Bronchial epithelial cell (primary cell): ENCODE data around the gene CEP63. TPM values are rescaled to one million over a fixed set of nuclear protein-coding genes. Genes with fewer than 3 reads are reported as not detected.
A peak's percentile ranks its signal among the peaks of the same experiment; 100 is the strongest.

ENCODE experiments used
- DNase-seq: peaks from one replicate; pipeline ENCODE4 v3.0.0-alpha.2; 2010; ENCODE audit warnings: low read depth
- FAIRE-seq: peaks from 2 replicates; lab custom pipeline; 2011; peaks lifted over from hg19 to GRCh38; lab: Jason Lieb, UNC
- H3K27me3 ChIP-seq: 2 replicates; pipeline ENCODE4 v1.5.1; 2011; ENCODE audit warnings: low read length; ENCODE audit not compliant: control insufficient read depth, insufficient read depth
- H3K36me3 ChIP-seq: 2 replicates; pipeline ENCODE4 v1.5.1; 2011; ENCODE audit warnings: low read length; ENCODE audit not compliant: control insufficient read depth, insufficient read depth
- H3K4me3 ChIP-seq: 2 replicates; pipeline ENCODE4 v1.5.1; 2011; ENCODE audit warnings: mild to moderate bottlenecking, low read depth, low read length, control low read depth
- total RNA-seq: library from RNA; depleted of rRNA; stranded (reverse); fragments of >200 nt; gene quantifications from 2 replicates; pipeline ENCODE4 v1.2.1, GENCODE V29; 2014
- TF ChIP-seq, protein P1 (sequence below): IDR thresholded peaks from 2 replicates; pipeline ENCODE4 v1.5.1; 2011; ENCODE audit warnings: mild to moderate bottlenecking, moderate library complexity, low read length, control low read depth, inconsistent platforms; ENCODE audit not compliant: insufficient read depth, severe bottlenecking

CEP63 gene
- total RNA-seq, 1 donor from 2014 or later: 10.3 TPM

DNA sequence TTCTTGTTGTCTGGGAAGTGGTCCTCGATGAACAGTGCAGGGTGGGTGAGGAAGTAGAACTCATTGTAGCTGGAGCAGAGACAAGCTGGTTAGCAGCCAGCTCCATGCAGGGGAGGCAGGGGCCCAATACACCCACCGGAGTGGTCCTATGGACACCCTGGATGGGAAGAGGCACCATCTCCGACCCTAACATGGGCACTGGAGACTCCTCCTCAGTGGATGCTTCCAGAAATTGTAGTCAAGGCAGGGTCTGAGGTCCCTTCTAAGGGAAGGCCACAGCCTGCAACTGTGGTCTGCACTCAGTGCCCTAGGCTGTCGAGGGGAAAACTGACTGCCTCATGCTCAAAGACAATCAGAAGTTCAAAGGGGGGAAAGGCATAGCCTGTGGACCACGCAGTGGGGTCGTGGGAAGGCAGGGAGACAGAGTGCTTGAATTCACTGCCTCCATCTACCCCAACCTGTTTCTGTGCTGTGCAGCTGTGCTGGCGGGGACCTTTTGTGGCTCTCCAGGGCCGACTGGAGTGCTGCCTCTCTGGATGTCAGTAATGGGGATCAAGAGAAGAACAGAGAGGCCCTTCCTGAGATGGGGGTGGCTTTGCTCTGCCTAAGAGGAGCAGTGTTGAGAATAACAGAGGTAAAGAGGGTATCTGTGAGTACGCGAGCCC is 123.0 kb downstream of the CEP63 start:
- H3K27me3 ChIP-seq: peaks cover 4% of the 10 kb centered on the region
- TF ChIP-seq, protein P1, sequence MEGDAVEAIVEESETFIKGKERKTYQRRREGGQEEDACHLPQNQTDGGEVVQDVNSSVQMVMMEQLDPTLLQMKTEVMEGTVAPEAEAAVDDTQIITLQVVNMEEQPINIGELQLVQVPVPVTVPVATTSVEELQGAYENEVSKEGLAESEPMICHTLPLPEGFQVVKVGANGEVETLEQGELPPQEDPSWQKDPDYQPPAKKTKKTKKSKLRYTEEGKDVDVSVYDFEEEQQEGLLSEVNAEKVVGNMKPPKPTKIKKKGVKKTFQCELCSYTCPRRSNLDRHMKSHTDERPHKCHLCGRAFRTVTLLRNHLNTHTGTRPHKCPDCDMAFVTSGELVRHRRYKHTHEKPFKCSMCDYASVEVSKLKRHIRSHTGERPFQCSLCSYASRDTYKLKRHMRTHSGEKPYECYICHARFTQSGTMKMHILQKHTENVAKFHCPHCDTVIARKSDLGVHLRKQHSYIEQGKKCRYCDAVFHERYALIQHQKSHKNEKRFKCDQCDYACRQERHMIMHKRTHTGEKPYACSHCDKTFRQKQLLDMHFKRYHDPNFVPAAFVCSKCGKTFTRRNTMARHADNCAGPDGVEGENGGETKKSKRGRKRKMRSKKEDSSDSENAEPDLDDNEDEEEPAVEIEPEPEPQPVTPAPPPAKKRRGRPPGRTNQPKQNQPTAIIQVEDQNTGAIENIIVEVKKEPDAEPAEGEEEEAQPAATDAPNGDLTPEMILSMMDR: no peak
- FAIRE-seq: no peak
- no peak overlapping the region for H3K4me3 ChIP-seq
- H3K36me3 ChIP-seq: no peaks in the 10 kb centered on the region
- DNase-seq: no peak

DNA sequence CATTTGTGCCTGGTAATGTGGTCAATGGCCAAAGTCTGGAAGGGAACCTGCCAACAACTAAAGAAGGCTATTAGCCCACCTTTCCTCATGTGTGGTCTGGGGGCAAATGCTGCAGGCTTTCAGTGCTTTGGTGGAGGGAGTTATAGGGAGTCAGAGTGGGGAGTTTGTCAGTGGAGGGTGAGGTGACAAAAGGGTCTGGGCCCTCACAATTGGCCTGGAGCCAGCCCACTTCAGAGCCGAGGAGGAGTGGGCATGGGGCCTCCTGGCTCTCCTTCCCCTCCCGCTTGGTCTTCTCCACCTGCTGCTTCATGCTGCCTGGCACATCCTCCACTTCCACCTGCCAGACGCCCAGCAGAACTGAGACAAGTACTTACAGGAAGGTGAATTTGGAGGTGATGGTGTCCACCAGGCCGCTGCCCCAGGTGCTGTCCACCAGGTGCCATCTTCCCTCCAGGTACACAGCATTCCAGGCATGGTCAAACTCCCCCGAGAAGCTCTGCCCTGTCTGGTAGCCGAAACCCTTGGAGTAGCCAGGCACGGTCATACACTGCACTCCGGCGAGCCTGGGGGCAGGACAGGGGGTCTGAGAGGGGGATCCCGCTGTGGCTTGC is 124.1 kb downstream of the CEP63 start:
- Histone ChIP-seq H3K4me3 (no peak overlapping the region), H3K27me3 (peaks cover 4% of the 10 kb centered on the region), H3K36me3 (no peaks in the 10 kb centered on the region)
- TF ChIP-seq, protein P1: no peak
- FAIRE-seq (no peak), DNase-seq (no peak)

DNA sequence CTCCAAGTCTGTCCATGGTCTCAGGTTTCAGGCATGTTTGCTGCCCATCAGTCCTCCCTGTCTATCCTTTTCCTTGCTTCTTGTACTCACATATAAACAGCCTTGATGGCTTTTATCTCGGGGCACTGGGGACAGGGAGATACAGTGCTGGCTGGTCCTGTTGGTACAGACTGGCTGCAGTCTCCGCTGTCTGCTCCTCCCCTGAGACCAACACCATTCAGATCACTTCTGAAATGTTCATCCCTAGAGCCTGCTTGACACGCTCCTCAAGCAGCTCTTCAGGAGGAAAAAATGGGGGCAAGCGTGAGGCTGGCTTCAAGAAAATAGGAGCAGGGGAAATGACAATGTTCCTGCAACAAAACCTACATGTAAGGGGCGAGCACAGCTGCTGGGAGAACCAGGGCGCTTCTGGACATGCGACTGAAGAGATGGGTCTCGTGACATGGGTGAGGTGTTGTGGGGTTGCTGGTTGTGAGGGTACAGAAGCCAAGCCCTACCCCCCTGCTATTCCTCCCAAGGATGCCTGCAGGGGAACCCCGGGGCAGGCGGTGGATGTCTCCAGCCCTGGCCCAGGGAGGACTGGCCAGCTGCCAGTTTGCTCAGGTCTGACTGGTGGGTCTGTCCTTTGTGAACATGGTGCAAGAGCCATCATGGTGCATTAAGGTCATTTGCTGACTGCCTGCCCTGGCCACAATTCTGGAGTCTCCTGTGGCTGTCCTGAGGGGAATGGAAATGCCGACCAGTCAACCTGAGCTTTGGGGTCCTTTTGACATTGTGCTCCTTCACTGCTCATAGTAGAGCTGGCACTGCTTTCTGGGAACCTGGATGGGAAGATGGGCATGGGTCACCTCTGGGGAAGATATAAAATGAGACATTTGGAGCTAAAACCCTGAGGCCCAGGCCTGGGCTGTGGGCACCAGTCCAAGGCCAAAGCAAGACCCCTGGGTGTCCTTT is 124.9 kb downstream of the CEP63 start:
- H3K36me3 ChIP-seq: no peaks in the 10 kb centered on the region
- TF ChIP-seq, protein P1: no peak
- DNase-seq: no peak
- peaks cover 4% of the 10 kb centered on the region for H3K27me3 ChIP-seq
- no peak overlapping the region for H3K4me3 ChIP-seq
- FAIRE-seq: no peak

DNA sequence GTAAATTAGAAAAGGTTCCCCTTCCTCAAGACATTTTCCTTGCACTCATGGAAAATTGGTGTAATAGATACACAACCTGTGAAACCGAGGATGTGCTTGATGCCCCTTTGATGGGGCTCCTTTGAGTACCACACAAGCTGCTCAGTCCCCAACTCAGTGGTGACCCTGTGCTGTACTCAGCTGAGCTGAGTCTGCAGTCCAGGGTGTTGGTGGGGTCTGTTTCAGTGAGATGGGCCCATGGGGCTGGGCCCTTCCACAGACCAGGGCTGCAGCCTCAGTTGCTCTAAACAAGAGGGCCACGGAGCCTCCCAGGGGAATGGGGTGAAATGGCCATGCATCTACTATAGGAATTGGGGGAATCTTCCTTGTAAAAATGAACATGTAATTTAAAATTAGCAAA is 125.7 kb downstream of the CEP63 start:
- Histone ChIP-seq H3K4me3 (no peak overlapping the region), H3K27me3 (peaks cover 4% of the 10 kb centered on the region), H3K36me3 (no peaks in the 10 kb centered on the region)
- FAIRE-seq: no peak
- no peak for DNase-seq
- TF ChIP-seq, protein P1: no peak

DNA sequence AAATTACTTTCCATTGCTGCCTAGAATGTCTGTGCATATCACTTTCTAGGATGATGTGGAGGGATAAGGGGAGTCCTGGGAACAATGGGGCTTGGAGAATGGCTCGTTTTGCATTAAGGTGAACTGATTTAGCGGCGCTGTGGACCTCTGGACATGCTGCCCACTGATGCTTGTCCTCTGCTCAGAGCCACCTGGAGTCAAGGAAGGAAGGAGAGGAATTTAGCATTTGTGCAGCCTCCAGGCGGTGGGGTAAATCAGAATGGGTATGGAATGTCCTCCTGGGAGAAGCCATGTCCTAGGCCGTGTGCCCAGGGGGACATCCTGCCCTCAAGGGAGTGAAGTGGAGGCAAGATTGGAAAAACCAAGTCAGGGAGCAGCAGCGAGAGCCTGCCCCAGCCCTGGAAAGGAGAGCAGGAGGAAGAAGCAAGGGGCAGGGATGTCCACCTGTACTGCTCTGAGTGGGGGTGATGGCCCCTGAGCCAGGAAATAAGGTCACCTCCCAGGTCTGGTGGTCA is 127.2 kb downstream of the CEP63 start:
- H3K4me3 ChIP-seq: no peak overlapping the region
- peak; percentile 18 for FAIRE-seq

More for the DNA sequence above, 127.2 kb downstream of the CEP63 start:
- peaks cover 4% of the 10 kb centered on the region for H3K27me3 ChIP-seq
- DNase-seq: no peak
- TF ChIP-seq, protein P1: no peak
- H3K36me3 ChIP-seq: no peaks in the 10 kb centered on the region
